Astrocyte (in vitro differentiated cells and primary cell): Measurements from ENCODE around the gene MARCKS. TPM values are rescaled to one million over a fixed set of nuclear protein-coding genes. Genes with fewer than 3 reads are reported as not detected.

Experiments
- DNase-seq: peaks from one replicate; pipeline ENCODE4 v3.0.0-alpha.2; 2010; ENCODE audit warnings: low read depth
- FAIRE-seq: peaks from 2 replicates; lab custom pipeline; 2011; peaks lifted over from hg19 to GRCh38; lab: Jason Lieb, UNC
- H2AFZ ChIP-seq: 2 replicates; pipeline ENCODE4 v1.6.0; 2012; ENCODE audit warnings: low read depth, low read length, inconsistent platforms
- H3K27ac ChIP-seq: 2 replicates; pipeline ENCODE4 v1.5.1; 2011; ENCODE audit warnings: low read depth, low read length, inconsistent platforms
- H3K27me3 ChIP-seq: 2 replicates; pipeline ENCODE4 v1.6.0; 2011; ENCODE audit warnings: low read length, inconsistent platforms; ENCODE audit not compliant: insufficient read depth
- H3K36me3 ChIP-seq: 2 replicates; pipeline ENCODE4 v1.5.1; 2011; ENCODE audit warnings: low read length, inconsistent platforms; ENCODE audit not compliant: insufficient read depth
- H3K4me1 ChIP-seq: 2 replicates; pipeline ENCODE4 v1.5.1; 2011; ENCODE audit warnings: low read length, inconsistent platforms; ENCODE audit not compliant: insufficient read depth
- H3K4me2 ChIP-seq: 2 replicates; pipeline ENCODE4 v1.6.0; 2012; ENCODE audit warnings: low read length, inconsistent platforms
- H3K4me3 ChIP-seq: 2 replicates; pipeline ENCODE4 v1.5.1; 2011; ENCODE audit warnings: low read depth, mild to moderate bottlenecking, low read length, inconsistent platforms; ENCODE audit not compliant: insufficient read depth
- H3K79me2 ChIP-seq: 2 replicates; pipeline ENCODE4 v1.6.0; 2012; ENCODE audit warnings: mild to moderate bottlenecking, low read length, inconsistent platforms; ENCODE audit not compliant: insufficient read depth
- H3K9ac ChIP-seq: 2 replicates; pipeline ENCODE4 v1.6.0; 2012; ENCODE audit warnings: mild to moderate bottlenecking, low read length, inconsistent platforms
- H3K9me3 ChIP-seq: 2 replicates; pipeline ENCODE4 v1.5.1; 2012; ENCODE audit warnings: low read depth, mild to moderate bottlenecking, low read length, inconsistent platforms; ENCODE audit not compliant: insufficient read depth
- H4K20me1 ChIP-seq: 2 replicates; pipeline ENCODE4 v1.6.0; 2012; ENCODE audit warnings: low read length, inconsistent platforms; ENCODE audit not compliant: insufficient read depth
- H3K27ac Mint-ChIP-seq: one replicate; pipeline ENCODE4 v1.8.0; 2021; ENCODE audit warnings: mild to moderate bottlenecking, mixed read lengths; ENCODE audit not compliant: unreplicated experiment
- H3K27me3 Mint-ChIP-seq: one replicate; pipeline ENCODE4 v1.8.0; 2021; ENCODE audit warnings: low read depth, mixed read lengths; ENCODE audit not compliant: unreplicated experiment
- H3K36me3 Mint-ChIP-seq: one replicate; pipeline ENCODE4 v1.8.0; 2021; ENCODE audit warnings: low read depth, mixed read lengths; ENCODE audit not compliant: unreplicated experiment
- H3K4me1 Mint-ChIP-seq: one replicate; pipeline ENCODE4 v1.8.0; 2021; ENCODE audit warnings: low read depth, mixed read lengths; ENCODE audit not compliant: unreplicated experiment
- H3K4me3 Mint-ChIP-seq: one replicate; pipeline ENCODE4 v1.8.0; 2021; ENCODE audit warnings: mild to moderate bottlenecking, moderate library complexity, mixed read lengths; ENCODE audit not compliant: unreplicated experiment
- H3K9me3 Mint-ChIP-seq: one replicate; pipeline ENCODE4 v1.8.0; 2021; ENCODE audit warnings: mild to moderate bottlenecking, mixed read lengths; ENCODE audit not compliant: unreplicated experiment
- EZH2 ChIP-seq: IDR thresholded peaks from 2 replicates; pipeline ENCODE4 v1.6.1; 2012; ENCODE audit warnings: mild to moderate bottlenecking, low read length, inconsistent platforms; ENCODE audit not compliant: insufficient read depth
- total RNA-seq: library from RNA; stranded (reverse); gene quantifications from 2 replicates; pipeline ENCODE4 v1.2.1, GENCODE V29; 2021
- TF ChIP-seq, protein P1 (sequence below): IDR thresholded peaks from 2 replicates; pipeline ENCODE4 v1.5.1; 2011; ENCODE audit warnings: low read depth, mild to moderate bottlenecking, inconsistent platforms, low read length, moderate library complexity; ENCODE audit not compliant: insufficient read depth

MARCKS gene
- total RNA-seq, 1 donor from 2014 or later = 261 TPM

DNA sequence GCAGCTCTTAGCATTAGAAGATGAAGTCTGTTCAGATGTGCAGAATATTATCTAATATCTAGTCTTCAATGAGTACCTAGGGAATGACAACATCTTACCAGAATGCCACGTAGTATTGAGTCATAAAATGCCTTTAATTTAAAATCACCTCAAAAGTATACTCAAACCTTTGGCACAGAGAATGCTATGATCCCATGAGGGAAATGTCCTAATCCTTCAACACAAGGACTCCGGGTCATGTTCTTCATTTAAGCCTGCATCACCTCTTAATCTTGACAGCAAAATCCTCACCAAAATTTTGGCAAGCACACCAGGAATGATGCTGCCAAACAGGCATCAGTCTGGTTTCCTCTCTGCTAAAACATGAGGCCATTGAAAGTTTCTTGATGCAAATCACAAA, 23.6 kb upstream of the MARCKS start:
- TF ChIP-seq EZH2 = no peak
- TF ChIP-seq, protein P1, sequence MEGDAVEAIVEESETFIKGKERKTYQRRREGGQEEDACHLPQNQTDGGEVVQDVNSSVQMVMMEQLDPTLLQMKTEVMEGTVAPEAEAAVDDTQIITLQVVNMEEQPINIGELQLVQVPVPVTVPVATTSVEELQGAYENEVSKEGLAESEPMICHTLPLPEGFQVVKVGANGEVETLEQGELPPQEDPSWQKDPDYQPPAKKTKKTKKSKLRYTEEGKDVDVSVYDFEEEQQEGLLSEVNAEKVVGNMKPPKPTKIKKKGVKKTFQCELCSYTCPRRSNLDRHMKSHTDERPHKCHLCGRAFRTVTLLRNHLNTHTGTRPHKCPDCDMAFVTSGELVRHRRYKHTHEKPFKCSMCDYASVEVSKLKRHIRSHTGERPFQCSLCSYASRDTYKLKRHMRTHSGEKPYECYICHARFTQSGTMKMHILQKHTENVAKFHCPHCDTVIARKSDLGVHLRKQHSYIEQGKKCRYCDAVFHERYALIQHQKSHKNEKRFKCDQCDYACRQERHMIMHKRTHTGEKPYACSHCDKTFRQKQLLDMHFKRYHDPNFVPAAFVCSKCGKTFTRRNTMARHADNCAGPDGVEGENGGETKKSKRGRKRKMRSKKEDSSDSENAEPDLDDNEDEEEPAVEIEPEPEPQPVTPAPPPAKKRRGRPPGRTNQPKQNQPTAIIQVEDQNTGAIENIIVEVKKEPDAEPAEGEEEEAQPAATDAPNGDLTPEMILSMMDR = no peak
- no peaks in the 10 kb centered on the region for H3K27me3 ChIP-seq
- no peaks in the 10 kb centered on the region for H4K20me1 ChIP-seq
- H3K4me3 ChIP-seq = no peak overlapping the region
- Mint-ChIP-seq H3K27ac (no peak overlapping the region), H3K9me3 (no peaks in the 10 kb centered on the region), H3K4me3 (no peak overlapping the region), H3K36me3 (no peaks in the 10 kb centered on the region), H3K27me3 (no peaks in the 10 kb centered on the region), H3K4me1 (peaks cover 18% of the 10 kb centered on the region)
- FAIRE-seq (peak; percentile 88), DNase-seq (peak; percentile 86)
- H3K9me3 ChIP-seq = no peaks in the 10 kb centered on the region
- no peak overlapping the region for H3K9ac ChIP-seq
- peaks cover 17% of the 10 kb centered on the region for H3K4me1 ChIP-seq
- no peak overlapping the region for H3K27ac ChIP-seq
- H2AFZ ChIP-seq = no peak overlapping the region
- H3K4me2 ChIP-seq = peak overlapping the region; percentile 39
- H3K36me3 ChIP-seq = no peaks in the 10 kb centered on the region
- no peaks in the 10 kb centered on the region for H3K79me2 ChIP-seq

GRCh38 chr6:113837170-113837569, 20.0 kb upstream of the MARCKS start:
- H3K4me2 ChIP-seq = no peak overlapping the region
- H2AFZ ChIP-seq = no peak overlapping the region
- no peak overlapping the region for H3K9ac ChIP-seq
- Mint-ChIP-seq H3K36me3 (no peaks in the 10 kb centered on the region), H3K4me1 (peaks cover 7% of the 10 kb centered on the region), H3K27ac (no peak overlapping the region), H3K27me3 (no peaks in the 10 kb centered on the region), H3K4me3 (no peak overlapping the region), H3K9me3 (no peaks in the 10 kb centered on the region)
- H3K4me3 ChIP-seq = no peak overlapping the region
- DNase-seq = no peak
- no peaks in the 10 kb centered on the region for H3K79me2 ChIP-seq
- no peak for FAIRE-seq
- H3K4me1 ChIP-seq = peaks cover 6% of the 10 kb centered on the region
- H3K9me3 ChIP-seq = no peaks in the 10 kb centered on the region
- H3K27me3 ChIP-seq = no peaks in the 10 kb centered on the region
- H3K27ac ChIP-seq = no peak overlapping the region
- H4K20me1 ChIP-seq = no peaks in the 10 kb centered on the region
- H3K36me3 ChIP-seq = no peaks in the 10 kb centered on the region
- TF ChIP-seq, protein P1 = no peak
- TF ChIP-seq EZH2 = no peak

DNA sequence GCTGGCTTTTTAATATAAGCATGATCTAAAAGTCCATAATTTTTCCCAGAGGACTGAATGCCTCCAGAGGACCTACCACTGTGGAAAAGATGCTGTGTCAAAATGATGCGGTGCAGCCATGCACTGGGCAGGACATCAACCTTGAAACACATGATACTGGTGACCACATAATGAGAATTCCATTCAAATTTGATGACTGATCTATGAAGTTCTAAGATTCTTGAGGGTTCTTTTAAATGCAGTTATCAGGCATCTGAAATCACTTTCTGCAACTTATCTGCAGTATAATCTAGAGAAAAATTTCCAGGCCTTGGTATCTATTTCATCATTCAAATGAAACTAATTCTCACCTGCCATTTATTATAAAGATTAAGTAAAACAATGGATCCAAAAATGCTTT, 15.0 kb upstream of the MARCKS start:
- peak; percentile 93 for DNase-seq
- H3K27me3 ChIP-seq = no peaks in the 10 kb centered on the region
- peak; percentile 84 for FAIRE-seq
- no peaks in the 10 kb centered on the region for H3K36me3 ChIP-seq
- no peak overlapping the region for H2AFZ ChIP-seq
- TF ChIP-seq EZH2 = no peak
- TF ChIP-seq, protein P1 = no peak
- no peak overlapping the region for H3K9ac ChIP-seq
- no peaks in the 10 kb centered on the region for H3K4me1 ChIP-seq
- Mint-ChIP-seq H3K27me3 (no peaks in the 10 kb centered on the region), H3K4me3 (no peak overlapping the region), H3K27ac (peak overlapping the region; percentile 66), H3K9me3 (no peaks in the 10 kb centered on the region), H3K4me1 (peaks cover 19% of the 10 kb centered on the region), H3K36me3 (no peaks in the 10 kb centered on the region)
- H3K27ac ChIP-seq = no peak overlapping the region
- no peaks in the 10 kb centered on the region for H3K79me2 ChIP-seq
- H4K20me1 ChIP-seq = no peaks in the 10 kb centered on the region
- no peak overlapping the region for H3K4me3 ChIP-seq
- H3K4me2 ChIP-seq = no peak overlapping the region
- H3K9me3 ChIP-seq = no peaks in the 10 kb centered on the region
